ENCODE measurements around the gene CSF2RB.

DNA sequence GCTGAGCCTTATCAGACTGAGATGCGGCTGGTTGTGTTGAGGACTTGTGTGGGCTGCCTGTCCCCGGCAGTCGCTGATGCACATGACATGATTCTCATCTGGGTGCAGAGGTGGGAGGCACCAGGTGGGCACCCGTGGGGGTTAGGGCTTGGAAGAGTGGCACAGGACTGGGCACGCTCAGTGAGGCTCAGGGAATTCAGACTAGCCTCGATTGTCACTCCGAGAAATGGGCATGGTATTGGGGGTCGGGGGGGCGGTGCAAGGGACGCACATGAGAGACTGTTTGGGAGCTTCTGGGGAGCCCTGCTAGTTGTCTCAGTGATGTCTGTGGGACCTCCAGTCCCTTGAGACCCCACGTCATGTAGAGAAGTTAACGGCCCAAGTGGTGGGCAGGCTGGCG lies 25.5 kb downstream of the CSF2RB start:
- TF ChIP-seq TAF1 (IDR thresholded peaks at IDR 0.05; ENCODE audit: low read depth, low read length) (no peak), POLR2A (IDR thresholded peaks at IDR 0.05; ENCODE audit: low read depth, low read length) (no peak), POLR2AphosphoS5 (IDR thresholded peaks at IDR 0.05; ENCODE audit: low read depth, low read length) (no peak), SPI1 (IDR thresholded peaks at IDR 0.05; ENCODE audit: low read depth, low read length) (no peak), PAX5 (IDR thresholded peaks at IDR 0.05; ENCODE audit: insufficient read depth, low read length, severe bottlenecking) (no peak)
